HG03066 (cell line): Measurements from ENCODE around the gene MOXD1.

Experiments used
- ATAC-seq: cut with Tn5 transposase; IDR thresholded peaks from one replicate; pipeline ENCODE4 v1.9.1; 2021; ENCODE audit warnings: low read depth; ENCODE audit not compliant: unreplicated experiment

MOXD1 gene

GRCh38 chr6:132246632-132247270 lies 154.5 kb downstream of the MOXD1 start:
- ATAC-seq = no peak

- no peak for ATAC-seq
Observed at GRCh38 chr6:132246120-132246617, 155.1 kb downstream of the MOXD1 start.
